H9 (cell line): ENCODE results near the gene PARP1. TPM values are rescaled to one million over a fixed set of nuclear protein-coding genes. Genes with fewer than 3 reads are reported as not detected.
A peak's percentile ranks its signal among the peaks of the same experiment; 100 is the strongest.

Experiments used
- DNase-seq: peaks from one replicate; pipeline ENCODE4 v3.0.0-alpha.2; 2017
- H2AFZ ChIP-seq: one replicate; pipeline ENCODE4 v1.6.1; 2013; ENCODE audit warnings: mild to moderate bottlenecking, low read length, control low read depth, moderate library complexity
- H2AK5ac ChIP-seq: 2 replicates; pipeline ENCODE4 v1.6.1; 2013; ENCODE audit warnings: low read length, control low read depth, mixed read lengths; ENCODE audit not compliant: insufficient read length
- H2BK120ac ChIP-seq: one replicate; pipeline ENCODE4 v1.6.1; 2013; ENCODE audit warnings: low read depth, mild to moderate bottlenecking, low read length, control low read depth, inconsistent platforms; ENCODE audit not compliant: poor library complexity, severe bottlenecking
- H2BK12ac ChIP-seq: 2 replicates; pipeline ENCODE4 v1.6.1; 2013; ENCODE audit warnings: low read length, control low read depth, mixed read lengths, low read depth; ENCODE audit not compliant: insufficient read length
- H2BK15ac ChIP-seq: 2 replicates; pipeline ENCODE4 v1.6.1; 2013; ENCODE audit warnings: low read depth, low read length, control low read depth
- H2BK20ac ChIP-seq: one replicate; pipeline ENCODE4 v1.6.1; 2013; ENCODE audit warnings: low read depth, mild to moderate bottlenecking, low read length, control low read depth, inconsistent platforms; ENCODE audit not compliant: poor library complexity, severe bottlenecking
- H2BK5ac ChIP-seq: 2 replicates; pipeline ENCODE4 v1.6.1; 2013; ENCODE audit warnings: low read length, control low read depth, mixed read lengths; ENCODE audit not compliant: insufficient read length
- H3K14ac ChIP-seq: 2 replicates; pipeline ENCODE4 v1.6.1; 2013; ENCODE audit warnings: low read length, control low read depth; ENCODE audit not compliant: insufficient read depth
- H3K18ac ChIP-seq: 2 replicates; pipeline ENCODE4 v1.6.1; 2013; ENCODE audit warnings: low read depth, mild to moderate bottlenecking, mixed read lengths, low read length, control low read depth; ENCODE audit not compliant: insufficient read length
- H3K23ac ChIP-seq: 2 replicates; pipeline ENCODE4 v1.6.1; 2013; ENCODE audit warnings: low read length, control low read depth, mixed read lengths, low read depth; ENCODE audit not compliant: insufficient read length
- H3K23me2 ChIP-seq: 2 replicates; pipeline ENCODE4 v1.6.1; 2013; ENCODE audit warnings: low read depth, mild to moderate bottlenecking, mixed read lengths, low read length, control low read depth; ENCODE audit not compliant: insufficient read length, poor library complexity, severe bottlenecking
- H3K27ac ChIP-seq: 2 replicates; pipeline ENCODE4 v1.5.1; 2013; ENCODE audit warnings: low read length, control low read depth, mixed read lengths, low read depth; ENCODE audit not compliant: insufficient read length
- H3K27me3 ChIP-seq: 2 replicates; pipeline ENCODE4 v1.6.1; 2013; ENCODE audit warnings: low read length, control low read depth, inconsistent platforms; ENCODE audit not compliant: insufficient read depth
- H3K4ac ChIP-seq: 2 replicates; pipeline ENCODE4 v1.6.1; 2013; ENCODE audit warnings: low read depth, mild to moderate bottlenecking, control low read depth, inconsistent platforms, low read length, moderate library complexity
- H3K4me1 ChIP-seq: 2 replicates; pipeline ENCODE4 v1.6.1; 2013; ENCODE audit warnings: low read length, control low read depth, inconsistent platforms; ENCODE audit not compliant: insufficient read depth
- H3K4me2 ChIP-seq: 2 replicates; pipeline ENCODE4 v1.6.1; 2013; ENCODE audit warnings: low read length, control low read depth, mixed read lengths; ENCODE audit not compliant: insufficient read length, insufficient read depth
- H3K56ac ChIP-seq: 2 replicates; pipeline ENCODE4 v1.6.1; 2013; ENCODE audit warnings: low read depth, mild to moderate bottlenecking, mixed read lengths, low read length, control low read depth; ENCODE audit not compliant: insufficient read length
- H3K79me1 ChIP-seq: 2 replicates; pipeline ENCODE4 v1.6.1; 2013; ENCODE audit warnings: low read depth, mild to moderate bottlenecking, moderate library complexity, low read length, control low read depth, inconsistent platforms; ENCODE audit not compliant: insufficient read depth, poor library complexity, severe bottlenecking
- H3K79me2 ChIP-seq: 2 replicates; pipeline ENCODE4 v1.6.1; 2013; ENCODE audit warnings: low read length, control low read depth, inconsistent platforms; ENCODE audit not compliant: insufficient read depth
- H3K9ac ChIP-seq: 2 replicates; pipeline ENCODE4 v1.6.1; 2013; ENCODE audit warnings: low read length, control low read depth, mixed read lengths; ENCODE audit not compliant: insufficient read length; ENCODE audit errors: extremely low read depth
- H3K9me3 ChIP-seq: one replicate; pipeline ENCODE4 v1.6.1; 2013; ENCODE audit warnings: low read depth, low read length, inconsistent platforms; ENCODE audit not compliant: control insufficient read depth
- H3T11ph ChIP-seq: one replicate; pipeline ENCODE4 v1.6.1; 2013; ENCODE audit warnings: mild to moderate bottlenecking, low read length, control low read depth, inconsistent platforms
- H4K20me1 ChIP-seq: one replicate; pipeline ENCODE4 v1.6.1; 2013; ENCODE audit not compliant: control insufficient read depth, insufficient read length, insufficient read depth
- H4K5ac ChIP-seq: 2 replicates; pipeline ENCODE4 v1.6.1; 2013; ENCODE audit warnings: low read depth, mild to moderate bottlenecking, mixed read lengths, low read length, control low read depth; ENCODE audit not compliant: insufficient read length
- H4K8ac ChIP-seq: replicated peaks from 2 replicates; pipeline ENCODE4 v1.6.1; 2013; ENCODE audit warnings: low read length, control low read depth, mixed read lengths, low read depth; ENCODE audit not compliant: insufficient read length
- H4K91ac ChIP-seq: 2 replicates; pipeline ENCODE4 v1.6.1; 2013; ENCODE audit warnings: low read depth, mild to moderate bottlenecking, moderate library complexity, mixed read lengths, low read length, control low read depth; ENCODE audit not compliant: insufficient read length
- H3K27ac Mint-ChIP-seq, 3 experiments: 2 replicates in 2 of 3; 3 replicates in 1 of 3; pipeline ENCODE4 v1.8.0; 2020 to 2021; ENCODE audit warnings: mixed read lengths in 3 of 3, mild to moderate bottlenecking in 1 of 3, moderate library complexity in 1 of 3
- H3K27me3 Mint-ChIP-seq: 2 replicates; pipeline ENCODE4 v1.8.0; 2021; ENCODE audit warnings: low read depth, mild to moderate bottlenecking, moderate library complexity, mixed read lengths
- H3K36me3 Mint-ChIP-seq, 3 experiments: 2 replicates in 2 of 3; 3 replicates in 1 of 3; pipeline ENCODE4 v1.8.0; 2020 to 2021; ENCODE audit warnings: low read depth in 3 of 3, mixed read lengths in 3 of 3; ENCODE audit not compliant: insufficient read depth in 1 of 3
- H3K4me1 Mint-ChIP-seq, 2 experiments: 2 replicates each; pipeline ENCODE4 v1.8.0; 2020; ENCODE audit warnings: mixed read lengths in 2 of 2
- H3K4me3 Mint-ChIP-seq, 2 experiments: 2 replicates in 1 of 2; 3 replicates in 1 of 2; pipeline ENCODE4 v1.8.0; 2020 to 2021; ENCODE audit warnings: mild to moderate bottlenecking in 2 of 2, mixed read lengths in 2 of 2, moderate library complexity in 1 of 2
- H3K9me3 Mint-ChIP-seq, 2 experiments: 2 replicates in 1 of 2; 3 replicates in 1 of 2; pipeline ENCODE4 v1.8.0; 2020; ENCODE audit warnings: mild to moderate bottlenecking in 2 of 2, mixed read lengths in 2 of 2, moderate library complexity in 1 of 2
- CTCF ChIP-seq: fragments of 200-600 bp; sonication (generic); conservative IDR thresholded peaks from 3 replicates; pipeline ENCODE4 v1.8.0; 2021; ENCODE audit warnings: antibody characterized with exemption, mild to moderate bottlenecking
- WGBS: extraction: QIAGEN DNeasy Blood & Tissue Kit; methylation state at CpG from one replicate; pipeline ENCODE4 v1.1.7; 2013; ENCODE audit warnings: missing lambda C conversion rate, low lambda C conversion rate, mixed read lengths; ENCODE audit not compliant: insufficient read length; ENCODE audit errors: extremely low coverage; 5-methylcytosine and 5-hydroxymethylcytosine counted together
- total RNA-seq: library from RNA; stranded (reverse); gene quantifications from 2 replicates; pipeline ENCODE4 v1.2.1, GENCODE V29; 2021

The PARP1 gene
- total RNA-seq, 1 experiment from 2014 or later, result 337 TPM

GRCh38 chr1:226366290-226366689 is 41.6 kb downstream of the PARP1 start:
- Histone ChIP-seq H3K18ac (no peak overlapping the region), H2BK120ac (no peak overlapping the region), H3K9me3 (no peaks in the 10 kb centered on the region), H3K4me1 (no peaks in the 10 kb centered on the region), H2AFZ (no peak overlapping the region), H4K20me1 (no peaks in the 10 kb centered on the region), H2BK5ac (no peak overlapping the region), H4K8ac (no peak overlapping the region), H2BK15ac (no peak overlapping the region), H4K91ac (no peak overlapping the region), H3K79me1 (no peaks in the 10 kb centered on the region), H3K14ac (no peak overlapping the region), H3K56ac (no peak overlapping the region), H3T11ph (no peak overlapping the region), H3K4ac (no peak overlapping the region), H2BK12ac (no peak overlapping the region), H3K79me2 (no peaks in the 10 kb centered on the region), H3K4me2 (no peak overlapping the region), H3K27ac (no peak overlapping the region), H4K5ac (no peak overlapping the region), H3K23ac (no peak overlapping the region), H2BK20ac (no peak overlapping the region), H3K9ac (no peak overlapping the region), H2AK5ac (no peak overlapping the region), H3K23me2 (no peaks in the 10 kb centered on the region), H3K27me3 (no peaks in the 10 kb centered on the region)
- no peak overlapping the region for H3K4me3 Mint-ChIP-seq
- WGBS, result no CpG with 5 or more reads among the region's 2 CpGs
- H3K27ac Mint-ChIP-seq, result peak overlapping the region in 1 of 3 experiments; percentile 44; a peak in 1 of 7 replicates
- H3K9me3 Mint-ChIP-seq, result no peaks in the 10 kb centered on the region
- H3K36me3 Mint-ChIP-seq, result peaks cover 66 to 99% (median 97%) of the 10 kb centered on the region in 3 experiments
- no peak for DNase-seq
- H3K4me1 Mint-ChIP-seq, result no peaks in the 10 kb centered on the region
- TF ChIP-seq CTCF, result no peak
- no peaks in the 10 kb centered on the region for H3K27me3 Mint-ChIP-seq
